KMS-11 (cell line): Measurements from ENCODE around the gene KATNAL2.

Source experiments
- H2AFZ ChIP-seq: fragments of 200-600 bp; sonication (generic); 2 replicates; pipeline ENCODE4 v1.6.1; 2016; ENCODE audit warnings: antibody characterized with exemption, mixed run types, low read depth
- H3K27ac ChIP-seq: fragments of 200-600 bp; sonication (generic); 2 replicates; pipeline ENCODE4 v1.6.1; 2016; ENCODE audit warnings: mild to moderate bottlenecking, mixed run types
- H3K27me3 ChIP-seq: fragments of 200-600 bp; sonication (generic); 2 replicates; pipeline ENCODE4 v1.6.1; 2017; ENCODE audit warnings: mild to moderate bottlenecking, low read depth, mixed run types, moderate library complexity; ENCODE audit not compliant: insufficient read depth
- H3K36me3 ChIP-seq: fragments of 200-600 bp; sonication (generic); 2 replicates; pipeline ENCODE4 v1.6.1; 2017; ENCODE audit warnings: mild to moderate bottlenecking, mixed run types; ENCODE audit not compliant: insufficient read depth
- H3K4me1 ChIP-seq: fragments of 200-600 bp; sonication (generic); 2 replicates; pipeline ENCODE4 v1.6.1; 2016; ENCODE audit warnings: mild to moderate bottlenecking, low read depth, mixed run types; ENCODE audit not compliant: poor library complexity, severe bottlenecking
- H3K4me2 ChIP-seq: fragments of 200-600 bp; sonication (generic); 2 replicates; pipeline ENCODE4 v1.7.0; 2016; ENCODE audit warnings: mild to moderate bottlenecking, mixed run types
- H3K4me3 ChIP-seq: fragments of 200-600 bp; sonication (generic); IDR thresholded peaks from 2 replicates; pipeline ENCODE4 v1.6.1; 2017; ENCODE audit warnings: low read depth, low read length, mixed read lengths; ENCODE audit not compliant: insufficient read depth
- H3K79me2 ChIP-seq: fragments of 200-600 bp; sonication (generic); 2 replicates; pipeline ENCODE4 v1.6.1; 2016; ENCODE audit warnings: low read depth, mixed run types; ENCODE audit not compliant: insufficient read depth
- H3K9ac ChIP-seq: fragments of 200-600 bp; sonication (generic); 2 replicates; pipeline ENCODE4 v1.6.1; 2016; ENCODE audit warnings: mild to moderate bottlenecking, mixed run types
- H4K20me1 ChIP-seq: fragments of 200-600 bp; sonication (generic); 2 replicates; pipeline ENCODE4 v1.6.1; 2016; ENCODE audit warnings: mild to moderate bottlenecking, mixed run types; ENCODE audit not compliant: insufficient read depth
- CTCF ChIP-seq: fragments of 200-600 bp; sonication (generic); conservative IDR thresholded peaks from 2 replicates; pipeline ENCODE4 v1.6.1; 2017; ENCODE audit warnings: low read depth, mild to moderate bottlenecking, antibody characterized with exemption, low read length, moderate library complexity, mixed read lengths

Gene KATNAL2

GRCh38 chr18:47151439-47151838 lies 234.0 kb downstream of the KATNAL2 start:
- Histone ChIP-seq H3K4me3 (no peak overlapping the region), H3K27me3 (no peaks in the 10 kb centered on the region), H3K27ac (peak overlapping the region; percentile 63; the same call in 1 of the 2 replicates), H3K9ac (peak overlapping the region; percentile 65; the same call in 1 of the 2 replicates), H3K36me3 (peaks cover 6% of the 10 kb centered on the region; the same call in 1 of the 2 replicates), H2AFZ (peak overlapping the region; percentile 91; the same call in 1 of the 2 replicates), H4K20me1 (no peaks in the 10 kb centered on the region), H3K4me2 (peak overlapping the region; percentile 99), H3K4me1 (peaks cover 25% of the 10 kb centered on the region), H3K79me2 (peaks cover 8% of the 10 kb centered on the region)
- no peak for TF ChIP-seq CTCF
